B cell (primary cell): ENCODE data around the gene GRIP2.

ENCODE experiments used
- CTCF ChIP-seq: fragments of 200-600 bp; IDR thresholded peaks from one replicate; pipeline ENCODE4 v1.8.0; 2022; ENCODE audit warnings: antibody characterized with exemption, mild to moderate bottlenecking
- EZH2 ChIP-seq: IDR thresholded peaks from 2 replicates; pipeline ENCODE4 v1.6.1; 2012; ENCODE audit warnings: borderline replicate concordance, low read depth, mild to moderate bottlenecking, moderate library complexity, low read length; ENCODE audit not compliant: insufficient read depth, poor library complexity, severe bottlenecking

DNA sequence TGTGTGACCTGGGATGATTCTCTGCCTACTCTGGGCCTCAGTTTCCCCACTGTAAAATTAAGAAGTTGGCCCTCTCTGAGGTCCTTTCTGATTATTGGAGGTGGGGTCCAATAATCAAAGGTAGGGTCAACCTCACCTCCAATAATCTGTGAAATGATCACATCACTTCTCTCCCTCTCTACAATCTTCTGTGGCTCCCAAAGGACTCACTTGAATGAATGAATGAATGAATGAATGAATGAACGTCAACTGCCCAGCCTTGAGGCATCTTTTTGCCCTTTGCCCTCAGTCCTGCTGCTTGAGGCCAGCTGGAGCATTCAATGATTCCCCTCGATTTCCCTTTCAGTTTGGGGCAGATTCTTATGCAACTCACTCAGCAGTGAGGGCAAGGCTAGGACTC lies 26.7 kb upstream of the GRIP2 start:
- TF ChIP-seq CTCF (no peak), EZH2 (no peak)
